GM18868 (cell line): ENCODE results near the gene OR13F1.
"Not testable (repeated sequence)": the region's sequence is repeated elsewhere in the genome, so short reads cannot be mapped to it uniquely, and the experiment has no call there.

Experiments
- ATAC-seq: cut with Tn5 transposase; IDR thresholded peaks from one replicate; pipeline ENCODE4 v1.9.1; 2021; ENCODE audit warnings: mild to moderate bottlenecking, moderate library complexity; ENCODE audit not compliant: unreplicated experiment

OR13F1 gene, protein sequence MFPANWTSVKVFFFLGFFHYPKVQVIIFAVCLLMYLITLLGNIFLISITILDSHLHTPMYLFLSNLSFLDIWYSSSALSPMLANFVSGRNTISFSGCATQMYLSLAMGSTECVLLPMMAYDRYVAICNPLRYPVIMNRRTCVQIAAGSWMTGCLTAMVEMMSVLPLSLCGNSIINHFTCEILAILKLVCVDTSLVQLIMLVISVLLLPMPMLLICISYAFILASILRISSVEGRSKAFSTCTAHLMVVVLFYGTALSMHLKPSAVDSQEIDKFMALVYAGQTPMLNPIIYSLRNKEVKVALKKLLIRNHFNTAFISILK

DNA sequence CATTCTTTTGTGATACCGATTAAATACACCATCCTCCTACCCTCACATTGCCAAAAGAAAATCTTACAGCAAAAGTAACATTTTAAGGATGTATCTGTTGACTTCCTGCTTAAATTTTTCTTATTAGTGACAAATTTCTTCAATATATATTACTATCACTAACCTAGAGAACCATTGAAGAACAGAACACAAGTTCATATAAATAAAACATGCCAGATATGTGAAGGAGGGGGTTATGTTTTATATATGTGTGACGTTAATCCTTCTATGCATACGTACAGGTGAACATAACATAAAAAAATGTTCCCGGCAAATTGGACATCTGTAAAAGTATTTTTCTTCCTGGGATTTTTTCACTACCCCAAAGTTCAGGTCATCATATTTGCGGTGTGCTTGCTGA lies at the start of gene OR13F1:
OR13F1 (plus strand) TSS at position 301 of the 400 bp plus-strand sequence; CDS start at position 301, 0 bp downstream.
- no peak for ATAC-seq

DNA sequence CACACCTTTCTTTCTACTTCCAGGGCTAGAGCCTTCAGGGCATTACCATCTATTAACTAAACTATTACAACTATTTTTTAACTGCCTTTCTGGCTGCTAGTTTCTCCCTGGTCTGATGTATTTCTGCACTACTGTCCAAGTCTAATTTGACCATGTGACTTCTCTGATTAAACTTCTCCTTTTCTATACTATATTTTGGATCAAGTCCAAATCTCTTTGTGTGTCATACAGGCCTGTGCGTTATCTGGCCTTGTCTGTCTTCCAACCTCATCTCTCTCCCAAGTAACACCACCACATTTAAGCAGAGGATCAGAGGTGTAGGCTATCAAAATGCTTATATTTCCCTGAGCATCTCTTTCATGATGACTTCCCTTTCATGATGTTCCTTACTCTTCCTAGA lies 47.2 kb upstream of the OR13F1 start:
- no peak for ATAC-seq

DNA sequence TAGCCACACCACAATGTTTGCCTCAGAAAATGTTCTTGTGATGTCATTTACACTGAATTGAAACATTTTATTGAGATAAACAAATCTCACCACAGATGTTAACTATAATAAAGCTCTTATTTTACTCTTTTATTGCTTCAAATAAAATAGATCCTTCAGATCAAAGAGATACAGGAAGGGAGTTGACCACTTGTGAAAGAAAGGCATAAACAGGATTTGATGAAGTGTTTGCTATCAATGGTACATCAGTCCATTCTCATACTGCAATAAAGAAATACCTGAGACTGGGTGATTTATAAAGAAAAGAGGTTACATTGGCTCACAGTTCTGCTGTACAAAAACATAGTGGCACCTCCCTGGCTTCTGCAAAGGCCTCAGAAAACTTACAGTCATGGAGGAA lies 40.2 kb upstream of the OR13F1 start:
- ATAC-seq: no peak

DNA sequence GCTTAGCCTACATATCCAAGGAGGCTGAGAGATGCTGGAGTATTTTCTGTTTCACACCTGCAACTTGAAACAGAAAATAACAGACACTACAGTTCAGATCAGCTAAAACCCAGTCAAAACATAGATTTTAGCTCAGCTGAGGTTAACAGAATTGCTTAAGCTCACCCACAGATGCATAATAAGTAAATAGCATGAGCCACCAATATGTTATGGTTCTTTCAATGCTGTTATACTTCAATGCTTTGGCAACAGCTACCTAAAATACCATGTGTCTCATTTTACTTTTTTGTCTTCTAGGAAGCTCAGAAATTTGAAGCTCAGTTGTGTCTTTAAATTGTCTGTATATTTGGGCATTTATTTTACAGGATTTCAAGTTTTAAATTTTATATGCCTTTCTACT lies 35.8 kb upstream of the OR13F1 start:
- no peak for ATAC-seq

DNA sequence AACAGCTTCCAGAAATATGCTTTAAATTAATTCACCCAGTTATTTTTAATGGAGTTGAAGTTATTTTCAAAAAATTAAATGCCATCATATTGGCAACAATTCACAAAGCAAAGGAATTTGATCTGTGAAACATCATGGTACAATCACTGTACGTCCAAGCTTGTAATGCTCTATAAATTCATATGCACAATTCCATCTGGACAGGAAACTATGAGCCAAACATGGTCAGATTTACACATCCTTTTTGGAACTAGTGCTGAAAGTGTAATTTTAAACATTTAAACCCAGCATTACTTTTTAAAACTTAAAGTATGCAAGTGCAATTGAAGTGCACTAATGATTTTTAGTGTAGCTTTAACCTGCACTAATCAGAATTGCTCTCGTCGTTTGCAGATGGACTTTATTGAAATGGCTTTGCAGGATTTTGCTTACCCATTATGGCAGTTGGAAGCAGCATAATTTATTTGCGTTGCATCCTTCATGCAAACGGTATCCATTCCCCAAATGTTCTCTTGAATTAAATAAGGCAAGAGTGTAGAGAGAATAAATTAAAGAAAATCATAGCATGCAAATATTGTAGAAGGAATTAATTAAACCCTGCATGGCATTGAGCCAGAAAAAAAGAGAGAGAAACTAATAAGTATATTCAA lies 21.0 kb upstream of the OR13F1 start:
- ATAC-seq: no peak

DNA sequence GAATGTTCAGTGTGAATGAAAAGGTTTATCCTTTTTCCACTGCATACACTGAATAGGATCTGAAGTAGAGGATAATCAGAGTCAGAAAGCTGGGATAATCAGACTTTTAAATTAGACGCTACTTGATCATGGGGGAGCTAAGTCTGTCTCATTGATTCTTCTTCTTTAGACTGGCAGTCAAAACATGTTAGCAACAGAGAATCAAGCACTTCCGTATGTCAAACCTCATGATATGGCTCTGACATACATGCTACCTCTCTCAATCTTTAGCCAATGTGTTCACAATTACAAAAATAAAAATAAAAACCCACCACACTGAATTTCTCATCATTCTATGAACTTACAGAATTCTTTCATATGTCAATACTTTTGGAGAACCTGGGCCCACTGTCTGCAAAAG lies 19.0 kb upstream of the OR13F1 start:
- ATAC-seq: no peak

DNA sequence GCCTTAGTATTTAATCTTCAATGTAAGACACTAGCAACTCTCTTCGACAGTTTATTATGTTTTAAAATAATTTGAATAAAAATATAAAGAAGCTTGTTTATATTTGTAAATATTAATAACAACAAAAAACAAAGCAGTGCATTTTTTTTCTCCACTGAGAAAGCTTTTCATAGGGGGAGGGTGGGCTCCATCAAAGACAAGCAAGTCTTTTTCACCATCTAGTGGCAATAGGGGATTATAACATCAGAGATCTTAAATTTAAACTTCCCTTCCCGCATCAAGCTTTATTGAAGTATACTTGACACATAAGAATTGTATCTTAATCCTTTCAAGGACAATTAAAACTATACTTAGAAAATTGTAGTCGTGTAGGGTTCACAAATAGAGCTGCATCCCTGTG lies 9.3 kb upstream of the OR13F1 start:
- peak; percentile 47 for ATAC-seq

DNA sequence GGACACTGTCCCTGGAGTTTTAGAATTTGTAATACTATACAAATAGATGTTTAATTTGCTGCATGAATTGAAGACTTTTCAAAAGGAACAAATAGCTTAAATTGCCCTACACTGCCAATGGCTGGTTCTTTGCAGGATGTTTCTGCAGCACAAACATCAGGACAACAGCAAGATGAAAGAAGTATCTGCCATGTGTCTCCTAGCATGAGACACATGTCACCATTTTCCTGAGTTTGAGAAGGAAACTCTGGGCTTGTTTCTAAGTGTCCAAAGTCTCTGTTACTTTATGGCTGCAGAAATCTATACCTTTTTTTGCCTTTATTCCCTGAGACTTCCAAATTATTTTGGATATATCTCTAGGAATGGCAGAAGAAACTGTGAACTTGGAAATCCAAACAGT lies 623 bp upstream of the OR13F1 start:
- ATAC-seq: no peak

DNA sequence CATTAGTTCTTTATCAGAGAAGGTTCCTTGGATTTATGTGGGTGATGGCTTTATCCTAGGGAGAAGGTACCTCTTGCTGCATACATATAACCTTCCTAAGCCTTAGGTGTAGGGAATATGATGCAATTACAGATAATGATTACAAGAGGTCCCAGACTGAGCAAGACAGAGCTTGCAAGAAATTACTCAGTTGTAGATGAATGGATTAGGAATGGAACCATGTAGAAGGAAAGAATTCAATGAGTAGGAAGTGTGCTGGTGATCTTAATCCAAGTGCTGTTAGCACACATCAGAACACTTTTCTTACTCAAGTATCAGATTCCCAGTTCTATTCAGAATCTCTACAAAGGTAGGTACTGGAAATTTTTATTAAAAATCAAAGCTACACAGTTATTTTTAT lies 2.5 kb downstream of the OR13F1 start:
- ATAC-seq: no peak

DNA sequence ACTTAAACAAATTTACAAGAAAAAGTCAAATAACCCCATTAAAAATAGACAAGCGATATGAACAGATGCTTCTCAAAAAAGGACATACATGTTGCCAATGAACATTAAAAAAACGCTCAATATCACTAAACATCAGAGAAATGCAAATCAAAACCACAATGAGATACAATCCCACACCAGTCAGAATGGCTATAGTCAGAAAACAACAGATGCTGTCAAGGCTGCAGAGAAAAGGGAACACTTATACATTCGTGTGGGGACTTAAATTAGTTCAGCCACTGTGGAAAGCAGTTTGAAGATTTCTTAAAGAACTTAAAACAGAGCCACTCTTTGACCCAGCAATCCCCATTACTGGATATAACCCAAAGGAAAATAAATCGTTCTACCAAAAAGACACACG lies 10.8 kb downstream of the OR13F1 start:
- ATAC-seq: no peak

DNA sequence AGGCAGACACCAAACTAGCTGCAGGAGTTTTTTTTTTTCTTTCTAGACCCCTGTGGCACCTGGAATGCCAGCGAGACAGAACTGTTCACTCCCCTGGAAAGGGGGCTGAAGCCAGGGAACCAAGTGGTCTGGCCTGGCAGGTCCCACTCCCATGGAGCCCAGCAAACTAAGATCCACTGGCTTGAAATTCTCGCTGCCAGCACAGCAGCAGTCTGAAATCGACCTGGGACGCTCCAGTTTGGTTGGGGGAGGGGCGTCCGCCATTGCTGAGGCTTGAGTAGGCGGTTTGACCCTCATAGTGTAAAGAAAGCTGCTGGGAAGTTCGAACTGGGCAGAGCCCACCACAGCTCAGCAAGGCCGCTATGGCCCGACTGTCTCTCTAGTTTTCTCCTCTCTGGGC lies 16.2 kb downstream of the OR13F1 start:
- not testable (repeated sequence) for ATAC-seq

DNA sequence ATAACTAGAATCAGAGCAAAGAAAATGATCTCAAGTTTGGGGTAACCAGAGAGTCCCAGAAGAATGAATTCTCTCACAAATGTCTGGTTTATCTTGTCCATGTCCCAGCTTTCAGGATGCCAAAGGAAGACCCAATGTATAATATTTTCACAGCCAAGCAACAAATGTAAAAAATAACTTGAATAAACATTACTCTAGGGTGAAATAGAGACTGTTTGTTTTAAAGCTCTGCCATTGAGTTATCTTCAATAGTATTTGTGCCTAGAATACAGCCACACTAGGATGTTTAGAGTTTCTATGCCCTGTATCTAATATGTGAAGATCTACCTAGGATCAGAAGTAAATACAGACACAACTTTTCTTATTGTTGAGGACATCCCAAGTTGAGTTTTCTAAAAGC lies 23.0 kb downstream of the OR13F1 start, which contains the start of gene OR13C4:
OR13C4 (minus strand) TSS at position 101 of the 400 bp plus-strand sequence; CDS start at position 101, 0 bp downstream.
- ATAC-seq: no peak

DNA sequence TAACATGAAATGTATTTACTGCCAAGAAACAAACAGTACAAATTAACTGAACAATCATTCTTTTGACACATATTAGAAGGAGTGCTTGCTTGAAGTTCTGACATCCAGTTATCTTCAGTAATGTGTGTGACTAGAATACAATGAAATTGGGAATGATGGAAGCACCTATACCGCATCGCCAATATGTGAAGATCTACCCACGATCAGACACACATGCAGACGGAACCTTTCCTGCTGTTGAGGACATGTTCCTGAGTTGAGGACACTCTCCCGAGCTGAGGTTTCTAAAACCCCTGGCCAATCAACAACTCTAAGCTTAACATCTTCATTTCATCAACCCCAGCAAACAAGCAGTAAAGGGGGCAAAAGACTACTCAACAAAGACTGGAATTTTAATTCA lies 32.7 kb downstream of the OR13F1 start, which contains the start of gene OR13C3:
OR13C3 (minus strand) TSS at position 101 of the 400 bp plus-strand sequence. CDS start 133 bp downstream, outside the sequence.
- no peak for ATAC-seq

DNA sequence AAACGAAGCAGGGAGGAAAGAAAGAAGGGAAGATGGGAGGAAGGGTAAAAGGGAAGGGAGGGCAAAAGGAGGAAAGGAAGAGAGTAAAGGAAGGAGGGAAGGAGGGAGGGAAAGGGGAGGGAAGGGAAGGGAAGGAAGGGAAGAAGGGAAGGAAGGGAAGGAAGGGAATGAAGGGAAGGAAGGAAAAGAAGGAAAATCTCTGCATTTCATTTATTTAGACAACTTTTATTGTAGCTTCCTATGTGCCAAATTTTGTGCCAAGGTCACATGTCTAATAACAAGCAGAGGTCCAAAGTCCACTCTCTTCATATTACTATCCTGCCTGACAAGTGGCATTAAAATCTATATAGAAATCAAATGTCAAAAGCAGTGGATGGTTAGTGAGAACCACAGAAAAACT lies 35.2 kb downstream of the OR13F1 start:
- no peak for ATAC-seq

DNA sequence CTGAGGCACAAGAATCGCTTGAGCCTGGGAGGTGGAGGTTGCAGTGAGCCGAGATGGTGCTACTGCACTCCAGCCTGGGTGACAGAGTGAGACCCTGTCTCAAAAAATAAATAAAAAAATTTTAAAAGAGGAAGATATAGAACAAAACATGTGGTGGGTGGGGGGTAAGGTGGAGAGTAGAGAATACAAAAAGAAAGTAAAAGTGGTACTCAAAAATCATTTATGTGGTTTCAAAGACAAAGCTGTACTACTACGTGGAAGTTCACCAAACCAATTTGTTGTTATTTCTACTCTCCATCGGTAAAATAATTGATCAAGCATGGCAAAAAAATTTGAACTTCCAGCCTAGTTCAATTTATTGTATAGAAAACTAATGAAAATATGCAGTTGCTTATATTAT lies 40.6 kb downstream of the OR13F1 start:
- no peak for ATAC-seq

DNA sequence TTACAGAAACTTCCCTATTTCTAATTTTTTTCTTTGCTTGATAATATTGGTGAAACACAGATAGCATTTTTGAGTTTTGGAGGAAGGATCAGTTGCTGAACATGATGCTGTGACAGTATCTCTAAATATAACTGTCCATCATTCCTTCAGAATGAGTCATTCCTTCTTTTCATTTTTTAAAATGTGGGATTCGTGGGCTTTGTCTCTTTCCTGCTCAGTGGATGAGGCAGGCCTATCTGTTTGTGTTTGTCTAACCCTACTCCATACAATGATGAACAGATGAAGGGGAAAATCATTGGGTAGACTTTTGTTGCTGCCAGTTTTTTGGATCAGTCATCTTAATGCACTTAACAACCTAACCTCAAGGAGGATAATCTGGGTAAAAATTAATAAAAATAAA lies 49.2 kb downstream of the OR13F1 start:
- no peak for ATAC-seq
